C4-2B (cell line): ENCODE results near the gene MYL1.

Experiments
- ZFX ChIP-seq: fragments of 450-650 bp; IDR thresholded peaks from 2 replicates; pipeline ENCODE4 v1.6.1; 2017
- TF ChIP-seq, protein P1 (sequence below): fragments of 450-650 bp; conservative IDR thresholded peaks from 2 replicates; pipeline ENCODE4 v1.5.1; 2017; ENCODE audit warnings: mild to moderate bottlenecking

DNA sequence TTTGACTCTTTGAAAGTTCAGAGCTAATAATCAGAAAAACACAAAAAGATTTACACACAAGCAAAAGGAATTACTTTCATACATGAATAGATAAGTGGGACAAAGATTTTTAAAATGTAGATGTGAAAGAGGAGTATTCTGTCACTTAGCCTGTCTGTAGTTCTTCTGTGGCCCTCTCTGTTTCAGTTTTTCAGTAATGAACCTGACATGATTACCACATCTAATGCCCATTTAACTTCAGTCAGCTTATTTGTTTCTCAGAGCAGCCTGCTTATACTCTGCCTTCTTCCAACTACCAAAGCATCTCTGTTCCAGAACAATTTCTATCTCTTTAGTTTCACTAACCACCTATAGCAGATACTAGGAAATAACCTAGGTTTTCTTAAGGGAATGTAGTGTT, 55.3 kb downstream of the MYL1 start:
- TF ChIP-seq, protein P1, sequence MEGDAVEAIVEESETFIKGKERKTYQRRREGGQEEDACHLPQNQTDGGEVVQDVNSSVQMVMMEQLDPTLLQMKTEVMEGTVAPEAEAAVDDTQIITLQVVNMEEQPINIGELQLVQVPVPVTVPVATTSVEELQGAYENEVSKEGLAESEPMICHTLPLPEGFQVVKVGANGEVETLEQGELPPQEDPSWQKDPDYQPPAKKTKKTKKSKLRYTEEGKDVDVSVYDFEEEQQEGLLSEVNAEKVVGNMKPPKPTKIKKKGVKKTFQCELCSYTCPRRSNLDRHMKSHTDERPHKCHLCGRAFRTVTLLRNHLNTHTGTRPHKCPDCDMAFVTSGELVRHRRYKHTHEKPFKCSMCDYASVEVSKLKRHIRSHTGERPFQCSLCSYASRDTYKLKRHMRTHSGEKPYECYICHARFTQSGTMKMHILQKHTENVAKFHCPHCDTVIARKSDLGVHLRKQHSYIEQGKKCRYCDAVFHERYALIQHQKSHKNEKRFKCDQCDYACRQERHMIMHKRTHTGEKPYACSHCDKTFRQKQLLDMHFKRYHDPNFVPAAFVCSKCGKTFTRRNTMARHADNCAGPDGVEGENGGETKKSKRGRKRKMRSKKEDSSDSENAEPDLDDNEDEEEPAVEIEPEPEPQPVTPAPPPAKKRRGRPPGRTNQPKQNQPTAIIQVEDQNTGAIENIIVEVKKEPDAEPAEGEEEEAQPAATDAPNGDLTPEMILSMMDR, result no peak
- TF ChIP-seq ZFX, result no peak
